GM12873 (cell line): ENCODE measurements around the gene E2F4.

Experiments used
- TF ChIP-seq, protein P1 (sequence below): IDR thresholded peaks from 2 replicates; pipeline ENCODE4 v1.5.1; 2012; ENCODE audit warnings: low read depth, mild to moderate bottlenecking, moderate library complexity, low read length, control low read depth; ENCODE audit not compliant: insufficient read depth; ENCODE audit errors: missing control alignments

Gene E2F4

DNA sequence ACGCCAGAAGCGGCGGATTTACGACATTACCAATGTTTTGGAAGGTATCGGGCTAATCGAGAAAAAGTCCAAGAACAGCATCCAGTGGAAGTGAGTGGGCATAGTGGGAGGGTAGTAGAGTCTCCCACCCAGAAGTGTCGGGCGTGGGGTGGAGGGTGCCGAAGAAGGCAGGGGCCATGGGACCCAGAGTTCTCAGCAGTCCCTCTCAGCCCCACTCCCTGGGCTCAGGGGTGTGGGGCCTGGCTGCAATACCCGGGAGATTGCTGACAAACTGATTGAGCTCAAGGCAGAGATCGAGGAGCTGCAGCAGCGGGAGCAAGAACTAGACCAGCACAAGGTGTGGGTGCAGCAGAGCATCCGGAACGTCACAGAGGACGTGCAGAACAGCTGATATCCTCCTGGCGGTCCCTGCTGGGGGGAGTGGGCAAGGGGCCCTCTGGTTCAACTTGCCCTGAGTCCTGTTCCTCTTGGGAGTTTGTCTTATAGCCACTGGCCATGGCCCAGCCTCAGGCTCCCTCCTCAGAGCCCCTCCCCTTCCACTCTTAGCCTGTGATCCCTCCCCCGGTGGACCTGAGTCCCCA is 916 bp downstream of the E2F4 start:
- TF ChIP-seq, protein P1, sequence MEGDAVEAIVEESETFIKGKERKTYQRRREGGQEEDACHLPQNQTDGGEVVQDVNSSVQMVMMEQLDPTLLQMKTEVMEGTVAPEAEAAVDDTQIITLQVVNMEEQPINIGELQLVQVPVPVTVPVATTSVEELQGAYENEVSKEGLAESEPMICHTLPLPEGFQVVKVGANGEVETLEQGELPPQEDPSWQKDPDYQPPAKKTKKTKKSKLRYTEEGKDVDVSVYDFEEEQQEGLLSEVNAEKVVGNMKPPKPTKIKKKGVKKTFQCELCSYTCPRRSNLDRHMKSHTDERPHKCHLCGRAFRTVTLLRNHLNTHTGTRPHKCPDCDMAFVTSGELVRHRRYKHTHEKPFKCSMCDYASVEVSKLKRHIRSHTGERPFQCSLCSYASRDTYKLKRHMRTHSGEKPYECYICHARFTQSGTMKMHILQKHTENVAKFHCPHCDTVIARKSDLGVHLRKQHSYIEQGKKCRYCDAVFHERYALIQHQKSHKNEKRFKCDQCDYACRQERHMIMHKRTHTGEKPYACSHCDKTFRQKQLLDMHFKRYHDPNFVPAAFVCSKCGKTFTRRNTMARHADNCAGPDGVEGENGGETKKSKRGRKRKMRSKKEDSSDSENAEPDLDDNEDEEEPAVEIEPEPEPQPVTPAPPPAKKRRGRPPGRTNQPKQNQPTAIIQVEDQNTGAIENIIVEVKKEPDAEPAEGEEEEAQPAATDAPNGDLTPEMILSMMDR, result no peak

DNA sequence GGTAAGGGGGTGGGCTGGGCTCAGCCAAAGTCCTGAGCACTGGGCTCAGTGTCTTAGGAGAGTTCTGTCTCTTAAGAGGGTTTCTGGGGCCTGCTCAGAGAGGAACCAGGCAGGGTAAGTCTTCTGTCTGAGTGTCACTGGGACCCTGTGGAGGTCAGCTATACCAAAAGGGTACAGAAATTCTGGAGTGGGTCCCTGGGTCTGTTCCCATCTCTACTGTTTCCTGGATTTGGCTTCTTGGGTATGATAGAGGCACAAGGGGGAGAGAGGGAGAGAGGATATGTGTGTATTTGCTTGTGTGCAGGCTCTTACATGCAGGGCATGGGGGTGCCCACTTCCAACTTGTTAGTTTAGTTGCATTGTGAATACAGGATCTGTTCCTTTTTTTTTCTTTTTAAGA is 1.6 kb downstream of the E2F4 start:
- TF ChIP-seq, protein P1, result no peak

DNA sequence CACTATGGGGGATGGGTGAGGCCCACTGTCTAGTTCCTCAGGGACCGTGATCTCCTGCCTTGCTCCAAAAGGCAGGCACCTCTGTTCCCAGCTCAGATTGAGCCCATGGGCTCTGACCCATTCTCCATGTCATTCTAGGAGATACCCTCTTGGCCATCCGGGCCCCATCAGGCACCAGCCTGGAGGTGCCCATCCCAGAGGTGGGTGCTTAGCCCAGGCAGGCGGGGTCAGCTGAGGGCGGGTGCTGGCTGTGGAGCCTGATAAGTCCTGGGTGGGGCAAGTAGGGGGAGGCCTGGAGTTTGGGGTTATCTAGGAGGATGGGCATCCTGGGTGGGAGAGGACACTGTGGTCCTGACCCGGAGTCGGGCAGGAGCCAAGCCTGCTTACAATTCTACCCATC is 2.3 kb downstream of the E2F4 start:
- TF ChIP-seq, protein P1, result no peak

GRCh38 chr16:67195676-67196075 is 3.7 kb downstream of the E2F4 start:
- TF ChIP-seq, protein P1, result no peak

- TF ChIP-seq, protein P1, result no peak
Observed at GRCh38 chr16:67196881-67197280, 4.9 kb downstream of the E2F4 start.

GRCh38 chr16:67197704-67198103 is 5.7 kb downstream of the E2F4 start:
- TF ChIP-seq, protein P1, result no peak

GRCh38 chr16:67198238-67198734 is 6.3 kb downstream of the E2F4 start:
- TF ChIP-seq, protein P1, result peak; percentile 69
